GM23338 (cell line): ENCODE results near the gene MCTP1. TPM values are rescaled to one million over a fixed set of nuclear protein-coding genes. Genes with fewer than 3 reads are reported as not detected.

ENCODE experiments used
- ATAC-seq: fragments of 200-7000 bp; cut with Tn5 transposase; 3 replicates; pipeline ENCODE4 v1.9.1; 2020
- DNase-seq: peaks from one replicate; pipeline ENCODE4 v3.0.0-alpha.2; 2015; ENCODE audit warnings: low spot score
- H2AFZ ChIP-seq: fragments of 200-600 bp; sonication (generic); 2 replicates; pipeline ENCODE4 v1.8.0; 2016; ENCODE audit warnings: antibody characterized with exemption, mild to moderate bottlenecking, moderate library complexity
- H3F3A ChIP-seq: fragments of 200-600 bp; sonication (generic); replicated peaks from 2 replicates; pipeline ENCODE4 v1.8.0; 2017; ENCODE audit warnings: antibody characterized with exemption, mixed run types, low read depth
- H3K27ac ChIP-seq: fragments of 200-600 bp; sonication (generic); 2 replicates; pipeline ENCODE4 v1.6.1; 2016; ENCODE audit warnings: low read depth
- H3K27me3 ChIP-seq: fragments of 200-600 bp; sonication (generic); 2 replicates; pipeline ENCODE4 v1.8.0; 2016; ENCODE audit warnings: mild to moderate bottlenecking, mixed run types, moderate library complexity; ENCODE audit not compliant: insufficient read depth
- H3K36me3 ChIP-seq: fragments of 200-600 bp; sonication (generic); 2 replicates; pipeline ENCODE4 v1.8.0; 2016; ENCODE audit warnings: mild to moderate bottlenecking; ENCODE audit not compliant: insufficient read depth
- H3K4me1 ChIP-seq: fragments of 200-600 bp; sonication (generic); 2 replicates; pipeline ENCODE4 v1.8.0; 2016; ENCODE audit warnings: mild to moderate bottlenecking, moderate library complexity; ENCODE audit not compliant: insufficient read depth
- H3K4me2 ChIP-seq: fragments of 200-600 bp; sonication (generic); 2 replicates; pipeline ENCODE4 v1.7.1; 2017; ENCODE audit warnings: mixed run types
- H3K4me3 ChIP-seq: fragments of 200-600 bp; sonication (generic); 2 replicates; pipeline ENCODE4 v1.6.1; 2016; ENCODE audit warnings: mixed run types
- H3K79me2 ChIP-seq: fragments of 200-600 bp; sonication (generic); replicated peaks from 2 replicates; pipeline ENCODE4 v1.8.0; 2017; ENCODE audit warnings: mild to moderate bottlenecking; ENCODE audit not compliant: insufficient read depth
- H3K9me2 ChIP-seq: fragments of 200-600 bp; sonication (generic); 2 replicates; pipeline ENCODE4 v1.8.0; 2017; ENCODE audit not compliant: insufficient read depth
- H4K20me1 ChIP-seq: fragments of 200-600 bp; sonication (generic); replicated peaks from 2 replicates; pipeline ENCODE4 v1.8.0; 2017; ENCODE audit warnings: mild to moderate bottlenecking; ENCODE audit not compliant: insufficient read depth
- H3K27ac Mint-ChIP-seq: 2 replicates; pipeline ENCODE4 v1.8.0; 2020; ENCODE audit warnings: inconsistent platforms, mild to moderate bottlenecking, moderate library complexity, mixed read lengths
- H3K27me3 Mint-ChIP-seq: 3 replicates; pipeline ENCODE4 v1.8.0; 2022; ENCODE audit warnings: low read depth, mild to moderate bottlenecking, moderate library complexity, mixed read lengths, inconsistent platforms; ENCODE audit not compliant: insufficient read depth, poor library complexity
- H3K36me3 Mint-ChIP-seq: 3 replicates; pipeline ENCODE4 v1.8.0; 2021; ENCODE audit warnings: low read depth, mild to moderate bottlenecking, inconsistent platforms, moderate library complexity, mixed read lengths
- H3K4me1 Mint-ChIP-seq: 3 replicates; pipeline ENCODE4 v1.8.0; 2020; ENCODE audit warnings: mild to moderate bottlenecking, inconsistent platforms, mixed read lengths
- H3K4me3 Mint-ChIP-seq: 3 replicates; pipeline ENCODE4 v1.8.0; 2021; ENCODE audit warnings: moderate library complexity, mild to moderate bottlenecking, inconsistent platforms, mixed read lengths
- H3K9me3 Mint-ChIP-seq: 3 replicates; pipeline ENCODE4 v1.8.0; 2020; ENCODE audit warnings: moderate library complexity, mild to moderate bottlenecking, inconsistent platforms, mixed read lengths
- STAT1 ChIP-seq: IDR thresholded peaks from one replicate; pipeline ENCODE4 v1.6.1; 2016; ENCODE audit warnings: antibody characterized with exemption; ENCODE audit not compliant: unreplicated experiment
- polyA plus RNA-seq: library from polyadenylated mRNA; unstranded; fragments of >200 nt; fragmentation: Nextera tagmentation; extraction: Ambion mirVana; gene quantifications from 2 replicates; pipeline ENCODE4 v1.2.1, GENCODE V29; 2016
- total RNA-seq: library from RNA; depleted of rRNA; stranded (reverse); fragments of >200 nt; shearing (Covaris generic); gene quantifications from 2 replicates; pipeline ENCODE4 v1.2.3, GENCODE V29; 2014
- TF ChIP-seq, protein P1 (sequence below): fragments of 250-450 bp; sonication (Bioruptor Pico); IDR thresholded peaks from 2 replicates; pipeline ENCODE4 v1.5.0; 2020; ENCODE audit warnings: mild to moderate bottlenecking, moderate library complexity
- TF ChIP-seq, protein P2 (sequence below), 2 experiments: fragments of 200-600 bp in 1 of 2; sonication (generic) in 1 of 2; conservative IDR thresholded peaks; 2 replicates each; pipeline versions ENCODE4 v1.5.1 to v1.6.1; 2016 to 2017; ENCODE audit warnings: antibody characterized with exemption in 2 of 2, low read depth in 2 of 2, mild to moderate bottlenecking in 2 of 2, moderate library complexity in 1 of 2

The MCTP1 gene
- total and polyA plus RNA-seq, 2 experiments from 2014 or later, result 3.7 to 4.2 TPM

DNA sequence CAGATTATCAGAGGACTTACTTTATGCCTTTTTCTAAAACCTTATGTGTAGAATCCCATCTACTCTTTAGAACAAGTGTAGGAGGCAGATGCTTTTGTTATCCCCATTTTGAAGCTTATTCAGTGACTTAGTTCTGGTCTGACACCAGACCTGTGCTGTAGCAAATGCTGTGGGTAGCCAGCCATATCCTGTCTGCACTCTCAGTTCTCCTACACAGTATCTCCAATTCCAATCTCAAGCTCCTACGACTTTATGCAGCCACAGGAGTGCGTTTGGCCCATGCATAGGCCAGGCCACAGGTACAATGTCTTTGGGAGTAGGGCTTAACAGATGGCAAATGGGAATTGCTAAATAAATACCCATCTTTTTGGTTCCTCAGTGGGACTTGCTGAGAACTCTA, 292.6 kb downstream of the MCTP1 start (continued):
- TF ChIP-seq, protein P1, sequence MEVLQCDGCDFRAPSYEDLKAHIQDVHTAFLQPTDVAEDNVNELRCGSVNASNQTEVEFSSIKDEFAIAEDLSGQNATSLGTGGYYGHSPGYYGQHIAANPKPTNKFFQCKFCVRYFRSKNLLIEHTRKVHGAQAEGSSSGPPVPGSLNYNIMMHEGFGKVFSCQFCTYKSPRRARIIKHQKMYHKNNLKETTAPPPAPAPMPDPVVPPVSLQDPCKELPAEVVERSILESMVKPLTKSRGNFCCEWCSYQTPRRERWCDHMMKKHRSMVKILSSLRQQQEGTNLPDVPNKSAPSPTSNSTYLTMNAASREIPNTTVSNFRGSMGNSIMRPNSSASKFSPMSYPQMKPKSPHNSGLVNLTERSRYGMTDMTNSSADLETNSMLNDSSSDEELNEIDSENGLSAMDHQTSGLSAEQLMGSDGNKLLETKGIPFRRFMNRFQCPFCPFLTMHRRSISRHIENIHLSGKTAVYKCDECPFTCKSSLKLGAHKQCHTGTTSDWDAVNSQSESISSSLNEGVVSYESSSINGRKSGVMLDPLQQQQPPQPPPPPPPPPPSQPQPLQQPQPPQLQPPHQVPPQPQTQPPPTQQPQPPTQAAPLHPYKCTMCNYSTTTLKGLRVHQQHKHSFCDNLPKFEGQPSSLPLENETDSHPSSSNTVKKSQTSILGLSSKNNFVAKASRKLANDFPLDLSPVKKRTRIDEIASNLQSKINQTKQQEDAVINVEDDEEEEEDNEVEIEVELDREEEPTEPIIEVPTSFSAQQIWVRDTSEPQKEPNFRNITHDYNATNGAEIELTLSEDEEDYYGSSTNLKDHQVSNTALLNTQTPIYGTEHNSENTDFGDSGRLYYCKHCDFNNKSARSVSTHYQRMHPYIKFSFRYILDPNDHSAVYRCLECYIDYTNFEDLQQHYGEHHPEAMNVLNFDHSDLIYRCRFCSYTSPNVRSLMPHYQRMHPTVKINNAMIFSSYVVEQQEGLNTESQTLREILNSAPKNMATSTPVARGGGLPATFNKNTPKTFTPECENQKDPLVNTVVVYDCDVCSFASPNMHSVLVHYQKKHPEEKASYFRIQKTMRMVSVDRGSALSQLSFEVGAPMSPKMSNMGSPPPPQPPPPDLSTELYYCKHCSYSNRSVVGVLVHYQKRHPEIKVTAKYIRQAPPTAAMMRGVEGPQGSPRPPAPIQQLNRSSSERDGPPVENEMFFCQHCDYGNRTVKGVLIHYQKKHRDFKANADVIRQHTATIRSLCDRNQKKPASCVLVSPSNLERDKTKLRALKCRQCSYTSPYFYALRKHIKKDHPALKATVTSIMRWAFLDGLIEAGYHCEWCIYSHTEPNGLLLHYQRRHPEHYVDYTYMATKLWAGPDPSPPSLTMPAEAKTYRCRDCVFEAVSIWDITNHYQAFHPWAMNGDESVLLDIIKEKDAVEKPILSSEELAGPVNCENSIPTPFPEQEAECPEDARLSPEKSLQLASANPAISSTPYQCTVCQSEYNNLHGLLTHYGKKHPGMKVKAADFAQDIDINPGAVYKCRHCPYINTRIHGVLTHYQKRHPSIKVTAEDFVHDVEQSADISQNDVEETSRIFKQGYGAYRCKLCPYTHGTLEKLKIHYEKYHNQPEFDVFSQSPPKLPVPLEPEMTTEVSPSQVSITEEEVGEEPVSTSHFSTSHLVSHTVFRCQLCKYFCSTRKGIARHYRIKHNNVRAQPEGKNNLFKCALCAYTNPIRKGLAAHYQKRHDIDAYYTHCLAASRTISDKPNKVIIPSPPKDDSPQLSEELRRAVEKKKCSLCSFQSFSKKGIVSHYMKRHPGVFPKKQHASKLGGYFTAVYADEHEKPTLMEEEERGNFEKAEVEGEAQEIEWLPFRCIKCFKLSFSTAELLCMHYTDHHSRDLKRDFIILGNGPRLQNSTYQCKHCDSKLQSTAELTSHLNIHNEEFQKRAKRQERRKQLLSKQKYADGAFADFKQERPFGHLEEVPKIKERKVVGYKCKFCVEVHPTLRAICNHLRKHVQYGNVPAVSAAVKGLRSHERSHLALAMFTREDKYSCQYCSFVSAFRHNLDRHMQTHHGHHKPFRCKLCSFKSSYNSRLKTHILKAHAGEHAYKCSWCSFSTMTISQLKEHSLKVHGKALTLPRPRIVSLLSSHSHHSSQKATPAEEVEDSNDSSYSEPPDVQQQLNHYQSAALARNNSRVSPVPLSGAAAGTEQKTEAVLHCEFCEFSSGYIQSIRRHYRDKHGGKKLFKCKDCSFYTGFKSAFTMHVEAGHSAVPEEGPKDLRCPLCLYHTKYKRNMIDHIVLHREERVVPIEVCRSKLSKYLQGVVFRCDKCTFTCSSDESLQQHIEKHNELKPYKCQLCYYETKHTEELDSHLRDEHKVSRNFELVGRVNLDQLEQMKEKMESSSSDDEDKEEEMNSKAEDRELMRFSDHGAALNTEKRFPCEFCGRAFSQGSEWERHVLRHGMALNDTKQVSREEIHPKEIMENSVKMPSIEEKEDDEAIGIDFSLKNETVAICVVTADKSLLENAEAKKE (CRISPR knock-in tag), result no peak

DNA sequence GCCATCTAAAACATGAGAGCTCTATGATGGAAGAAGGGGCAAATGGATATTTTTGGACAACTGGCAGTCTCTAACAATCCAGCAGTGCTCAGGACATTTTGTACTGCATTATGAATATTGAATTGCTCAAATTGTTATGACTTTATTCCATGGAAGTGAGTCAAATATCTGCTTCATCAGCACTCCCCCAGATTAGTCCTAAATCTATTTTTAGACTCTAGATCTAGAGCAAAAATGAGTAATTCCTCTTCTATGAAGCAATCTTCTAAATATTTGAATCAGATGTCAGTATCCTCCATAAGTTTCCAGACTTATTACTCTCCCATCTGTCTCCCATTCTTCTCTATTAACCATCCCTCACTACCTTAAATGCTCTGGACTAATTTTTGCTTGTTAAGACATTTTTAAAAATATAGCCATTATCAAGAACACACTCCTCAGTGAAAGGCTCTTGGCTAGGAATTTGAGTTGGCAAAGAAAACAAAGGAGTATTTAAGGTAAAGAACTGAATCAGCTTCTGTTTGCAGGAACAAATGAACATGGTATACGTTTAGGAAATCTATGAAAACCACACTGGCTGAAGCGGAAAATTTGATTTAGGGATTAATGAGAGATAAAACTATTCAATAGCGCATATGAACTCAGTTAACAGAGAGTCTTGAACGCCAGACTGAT, 300.9 kb downstream of the MCTP1 start:
- no peaks in the 10 kb centered on the region for H3K4me1 Mint-ChIP-seq
- H3K27ac Mint-ChIP-seq, result no peak overlapping the region
- no peaks in the 10 kb centered on the region for H3K36me3 ChIP-seq
- H3K9me3 Mint-ChIP-seq, result no peaks in the 10 kb centered on the region
- no peak overlapping the region for H3K4me3 ChIP-seq
- H3K4me1 ChIP-seq, result no peaks in the 10 kb centered on the region
- no peaks in the 10 kb centered on the region for H3K27me3 ChIP-seq
- no peak overlapping the region for H3K4me3 Mint-ChIP-seq
- H3K36me3 Mint-ChIP-seq, result no peaks in the 10 kb centered on the region
- no peaks in the 10 kb centered on the region for H3F3A ChIP-seq
- TF ChIP-seq, protein P1 (CRISPR knock-in tag), result no peak
- no peak for TF ChIP-seq STAT1
- TF ChIP-seq, protein P2, sequence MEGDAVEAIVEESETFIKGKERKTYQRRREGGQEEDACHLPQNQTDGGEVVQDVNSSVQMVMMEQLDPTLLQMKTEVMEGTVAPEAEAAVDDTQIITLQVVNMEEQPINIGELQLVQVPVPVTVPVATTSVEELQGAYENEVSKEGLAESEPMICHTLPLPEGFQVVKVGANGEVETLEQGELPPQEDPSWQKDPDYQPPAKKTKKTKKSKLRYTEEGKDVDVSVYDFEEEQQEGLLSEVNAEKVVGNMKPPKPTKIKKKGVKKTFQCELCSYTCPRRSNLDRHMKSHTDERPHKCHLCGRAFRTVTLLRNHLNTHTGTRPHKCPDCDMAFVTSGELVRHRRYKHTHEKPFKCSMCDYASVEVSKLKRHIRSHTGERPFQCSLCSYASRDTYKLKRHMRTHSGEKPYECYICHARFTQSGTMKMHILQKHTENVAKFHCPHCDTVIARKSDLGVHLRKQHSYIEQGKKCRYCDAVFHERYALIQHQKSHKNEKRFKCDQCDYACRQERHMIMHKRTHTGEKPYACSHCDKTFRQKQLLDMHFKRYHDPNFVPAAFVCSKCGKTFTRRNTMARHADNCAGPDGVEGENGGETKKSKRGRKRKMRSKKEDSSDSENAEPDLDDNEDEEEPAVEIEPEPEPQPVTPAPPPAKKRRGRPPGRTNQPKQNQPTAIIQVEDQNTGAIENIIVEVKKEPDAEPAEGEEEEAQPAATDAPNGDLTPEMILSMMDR (conservative IDR thresholded peaks at IDR 0.05; ENCODE audit: low read depth in 2 of 2), result no peak
- no peaks in the 10 kb centered on the region for H3K27me3 Mint-ChIP-seq
- H3K9me2 ChIP-seq, result no peaks in the 10 kb centered on the region
- H3K79me2 ChIP-seq, result no peaks in the 10 kb centered on the region
- no peak overlapping the region for H3K4me2 ChIP-seq
- ATAC-seq (no peak), DNase-seq (no peak)
- no peak overlapping the region for H2AFZ ChIP-seq
- no peak overlapping the region for H3K27ac ChIP-seq
- no peaks in the 10 kb centered on the region for H4K20me1 ChIP-seq
